GM21423 (cell line): Measurements from ENCODE around the gene UTS2B.
"Not testable (repeated sequence)": the region's sequence is repeated elsewhere in the genome, so short reads cannot be mapped to it uniquely, and the experiment has no call there.

Source experiments
- ATAC-seq: cut with Tn5 transposase; IDR thresholded peaks from one replicate; pipeline ENCODE4 v1.9.1; 2021; ENCODE audit warnings: mild to moderate bottlenecking, moderate library complexity; ENCODE audit not compliant: unreplicated experiment

UTS2B gene

GRCh38 chr3:191283400-191283799 is 46.9 kb downstream of the UTS2B start:
- ATAC-seq: no peak

- no peak for ATAC-seq
Observed at GRCh38 chr3:191282251-191283185, 47.8 kb downstream of the UTS2B start.

GRCh38 chr3:191280882-191281281 is 49.4 kb downstream of the UTS2B start:
- ATAC-seq: no peak

- no peak for ATAC-seq
Observed at GRCh38 chr3:191280111-191280510, 50.2 kb downstream of the UTS2B start.

GRCh38 chr3:191275751-191276150 is 54.6 kb downstream of the UTS2B start:
- no peak for ATAC-seq

GRCh38 chr3:191275244-191275643 is 55.1 kb downstream of the UTS2B start:
- not testable (repeated sequence) for ATAC-seq

- ATAC-seq: peak; percentile 67
Observed at GRCh38 chr3:191269289-191270085, 60.8 kb downstream of the UTS2B start.

GRCh38 chr3:191268737-191269136 is 61.6 kb downstream of the UTS2B start:
- no peak for ATAC-seq

- no peak for ATAC-seq
Observed at GRCh38 chr3:191263850-191264249, 66.5 kb downstream of the UTS2B start.

- peak; percentile 86 for ATAC-seq
Observed at GRCh38 chr3:191263365-191263764, 67.0 kb downstream of the UTS2B start.

GRCh38 chr3:191262650-191263049 is 67.7 kb downstream of the UTS2B start:
- peak; percentile 63 for ATAC-seq

- no peak for ATAC-seq
Observed at GRCh38 chr3:191261304-191261638, 69.1 kb downstream of the UTS2B start.

- ATAC-seq: no peak
Observed at GRCh38 chr3:191260431-191261303, 69.7 kb downstream of the UTS2B start.

- ATAC-seq: no peak
Observed at GRCh38 chr3:191259486-191259885, 70.8 kb downstream of the UTS2B start.

GRCh38 chr3:191257286-191257685 is 73.0 kb downstream of the UTS2B start:
- ATAC-seq: no peak

GRCh38 chr3:191256405-191256804 is 73.9 kb downstream of the UTS2B start:
- ATAC-seq: no peak

GRCh38 chr3:191255156-191255555 is 75.2 kb downstream of the UTS2B start:
- no peak for ATAC-seq

GRCh38 chr3:191254098-191254873 is 76.0 kb downstream of the UTS2B start:
- ATAC-seq: no peak

- peak; percentile 41 for ATAC-seq
Observed at GRCh38 chr3:191253089-191253799, 77.1 kb downstream of the UTS2B start.

GRCh38 chr3:191246630-191247029 is 83.7 kb downstream of the UTS2B start:
- ATAC-seq: no peak
